A549 (cell line): ENCODE data around the gene UMODL1. TPM values are rescaled to one million over a fixed set of nuclear protein-coding genes. Genes with fewer than 3 reads are reported as not detected.

Experiments used
- ATAC-seq, 2 experiments: fragments of 200-7000 bp in 1 of 2; fragments of >200 bp in 1 of 2; cut with Nextera tagmentation in 1 of 2; cut with Tn5 transposase in 1 of 2; 3 replicates each; pipeline versions ENCODE4 v1.8.0 to v1.9.1; 2018 to 2020; ENCODE audit warnings: mild to moderate bottlenecking in 1 of 2, moderate library complexity in 1 of 2
- CTCF ChIA-PET: fragments of 300-600 bp; sonication (Branson Sonifier 250); formaldehyde crosslinking; extraction: SDS; loops from one replicate; lab custom pipeline; 2021; ENCODE audit warnings: antibody characterized with exemption, inconsistent platforms; lab: Yijun Ruan, JAX
- POLR2A ChIA-PET: fragments of 350-600 bp; formaldehyde crosslinking; extraction: SDS; loops from one replicate; lab custom pipeline; 2021; ENCODE audit warnings: antibody characterized with exemption, inconsistent platforms; lab: Yijun Ruan, JAX
- DNase-seq, 2 experiments: peaks; one replicate each; pipeline versions ENCODE4 v3.0.0 to v3.0.0-alpha.2; 2011 to 2016; ENCODE audit warnings: low read depth in 1 of 2, low spot score in 1 of 2
- FAIRE-seq: peaks from 2 replicates; lab custom pipeline; 2011; peaks lifted over from hg19 to GRCh38; lab: Jason Lieb, UNC
- H3K27ac ChIP-seq, 2 experiments: fragments of >200 bp; sonication (Bioruptor Twin); formaldehyde crosslinking; 3 replicates each; pipeline ENCODE4 v1.5.1; 2016 to 2017
- H3K4me1 ChIP-seq: fragments of >200 bp; sonication (Bioruptor Twin); formaldehyde crosslinking; 3 replicates; pipeline ENCODE4 v1.6.1; 2016
- H3K4me2 ChIP-seq: fragments of >200 bp; sonication (Bioruptor Twin); formaldehyde crosslinking; 3 replicates; pipeline ENCODE4 v1.6.1; 2016
- H3K4me3 ChIP-seq: fragments of >200 bp; sonication (Bioruptor Twin); formaldehyde crosslinking; 3 replicates; pipeline ENCODE4 v1.5.1; 2016
- H3K9me3 ChIP-seq: fragments of >200 bp; sonication (Bioruptor Twin); formaldehyde crosslinking; 3 replicates; pipeline ENCODE4 v1.6.1; 2016
- CBX8 ChIP-seq: fragments of 200-600 bp; sonication (generic); IDR thresholded peaks from 2 replicates; pipeline ENCODE4 v1.6.1; 2016
- CTCF ChIP-seq: fragments of >200 bp; sonication (Bioruptor Twin); formaldehyde crosslinking; IDR thresholded peaks from 3 replicates; pipeline ENCODE4 v1.5.1; 2016
- EHF ChIP-seq: fragments of 250-450 bp; sonication (Bioruptor Pico); IDR thresholded peaks from 2 replicates; pipeline ENCODE4 v1.5.0; 2020; ENCODE audit warnings: mild to moderate bottlenecking
- FOSB ChIP-seq: fragments of 250-450 bp; sonication (Bioruptor Pico); IDR thresholded peaks from 2 replicates; pipeline ENCODE4 v1.5.0; 2020; ENCODE audit warnings: mild to moderate bottlenecking, moderate library complexity
- FOSL2 ChIP-seq, 2 experiments: fragments of 450-650 bp in 1 of 2; fragments of >200 bp in 1 of 2; sonication (Bioruptor Twin) in 1 of 2; formaldehyde crosslinking; IDR thresholded peaks; 2 replicates each; pipeline versions ENCODE4 v1.5.0 to v1.6.1; 2016 to 2020; ENCODE audit warnings: mild to moderate bottlenecking in 1 of 2, moderate library complexity in 1 of 2
- HMGXB4 ChIP-seq: fragments of 250-450 bp; sonication (Bioruptor Pico); IDR thresholded peaks from 2 replicates; pipeline ENCODE4 v1.5.0; 2021; ENCODE audit warnings: mild to moderate bottlenecking, moderate library complexity, borderline replicate concordance
- JUNB ChIP-seq: fragments of >200 bp; sonication (Bioruptor Twin); formaldehyde crosslinking; IDR thresholded peaks from 2 replicates; pipeline ENCODE4 v1.6.1; 2016
- KDM1A ChIP-seq: fragments of 200-600 bp; sonication (generic); IDR thresholded peaks from 2 replicates; pipeline ENCODE4 v1.6.1; 2016; ENCODE audit warnings: low read depth, mild to moderate bottlenecking
- KDM5A ChIP-seq: fragments of 200-600 bp; sonication (generic); IDR thresholded peaks from 2 replicates; pipeline ENCODE4 v1.6.1; 2016; ENCODE audit warnings: antibody characterized with exemption, mild to moderate bottlenecking
- RAD21 ChIP-seq, 2 experiments: fragments of >200 bp in 1 of 2; sonication (Bioruptor Twin) in 1 of 2; formaldehyde crosslinking in 1 of 2; IDR thresholded peaks in 1 of 2; conservative IDR thresholded peaks in 1 of 2; 2 replicates in 1 of 2; 3 replicates in 1 of 2; pipeline ENCODE4 v1.6.1; 2012 to 2018; ENCODE audit warnings: inconsistent platforms in 1 of 2
- RFX5 ChIP-seq: fragments of 450-650 bp; IDR thresholded peaks from 2 replicates; pipeline ENCODE4 v1.7.1; 2014; ENCODE audit warnings: antibody characterized with exemption, mild to moderate bottlenecking, moderate library complexity
- RNF2 ChIP-seq: fragments of 200-600 bp; sonication (generic); IDR thresholded peaks from 2 replicates; pipeline ENCODE4 v1.6.1; 2016; ENCODE audit warnings: low read depth, mild to moderate bottlenecking, antibody characterized with exemption, moderate library complexity, borderline replicate concordance
- TP53 ChIP-seq: fragments of 250-450 bp; sonication (Bioruptor Pico); IDR thresholded peaks from 2 replicates; pipeline ENCODE4 v1.5.0; 2021; ENCODE audit warnings: mild to moderate bottlenecking, moderate library complexity
- ZFP36 ChIP-seq: fragments of 450-650 bp; IDR thresholded peaks from 2 replicates; pipeline ENCODE4 v1.6.1; 2014; ENCODE audit warnings: borderline replicate concordance; ENCODE audit not compliant: partially characterized antibody
- WGBS: methylation state at CpG from one replicate; pipeline ENCODE4 v1.1.6; 2017; ENCODE audit errors: missing lambda C conversion rate; 5-methylcytosine and 5-hydroxymethylcytosine counted together
- polyA plus RNA-seq, 4 experiments: library from polyadenylated mRNA; depleted of rRNA in 3 of 4; stranded (reverse); fragments of >200 nt; fragmentation: RNase III in 1 of 4; extraction: RNeasy Plus Mini Kit Qiagen cat#74134 plus additional on column Dnase treatment in 1 of 4; gene quantifications; 2 replicates in 3 of 4; 3 replicates in 1 of 4; pipeline ENCODE4 v1.2.3, GENCODE V29; 2011 to 2017
- TF ChIP-seq, protein P1 (sequence below): IDR thresholded peaks from 2 replicates; pipeline ENCODE4 v1.6.1; 2012
- TF ChIP-seq, protein P2 (sequence below): IDR thresholded peaks from 2 replicates; pipeline ENCODE4 v1.6.1; 2012; ENCODE audit warnings: low read depth, borderline replicate concordance
- TF ChIP-seq, protein P3 (sequence below): fragments of 450-650 bp; IDR thresholded peaks from 2 replicates; pipeline ENCODE4 v1.6.1; 2014; ENCODE audit warnings: antibody characterized with exemption

UMODL1 gene
- polyA plus RNA-seq, 2 of the 4 experiments (the other 2 are of a cell fraction), result not detected

DNA sequence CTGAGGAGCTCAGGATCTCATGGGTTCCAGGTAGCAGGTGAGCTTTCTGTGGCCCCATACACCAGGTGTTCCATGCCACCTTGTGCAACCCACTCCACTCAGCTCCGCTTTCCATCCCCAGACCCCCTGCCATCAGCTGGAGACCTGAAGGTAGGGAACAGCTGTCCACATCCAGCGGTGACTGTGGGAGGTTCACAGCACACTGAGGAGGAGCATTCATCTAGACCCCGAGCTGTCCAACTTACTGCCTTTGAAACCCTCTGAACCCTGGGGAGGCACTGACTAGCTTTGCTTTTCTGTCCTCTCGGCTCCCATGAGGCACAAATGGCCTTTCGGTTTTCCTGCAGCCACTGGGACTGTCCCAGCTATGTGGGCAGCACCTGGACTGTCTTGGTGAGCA, 119.9 kb downstream of the UMODL1 start:
- Histone ChIP-seq H3K9me3 (no peaks in the 10 kb centered on the region), H3K27ac (no peak overlapping the region), H3K4me3 (no peak overlapping the region), H3K4me1 (peaks cover 7% of the 10 kb centered on the region; the same call in 1 of the 3 replicates), H3K4me2 (no peak overlapping the region)
- whole genome bisulfite sequencing, result 67% methylated on average over 5 of the region's 5 CpGs
- ChIA-PET CTCF (interaction anchor here (0.9 kb wide), 1 partner anchor 45 kb away, joined by 4 read pairs; no protein-coding TSS in a partner anchor), POLR2A (interaction anchor here (1.1 kb wide), 1 partner anchor 48 kb away, joined by 3 read pairs; no protein-coding TSS in a partner anchor)
- FAIRE-seq (no peak), ATAC-seq (no peak), DNase-seq (no peak)
- TF ChIP-seq RFX5, result no peak
- no peak for TF ChIP-seq CTCF
- TF ChIP-seq KDM1A, result no peak
- no peak for TF ChIP-seq FOSB (CRISPR knock-in tag)
- TF ChIP-seq, protein P1, sequence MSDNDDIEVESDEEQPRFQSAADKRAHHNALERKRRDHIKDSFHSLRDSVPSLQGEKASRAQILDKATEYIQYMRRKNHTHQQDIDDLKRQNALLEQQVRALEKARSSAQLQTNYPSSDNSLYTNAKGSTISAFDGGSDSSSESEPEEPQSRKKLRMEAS, result no peak
- TF ChIP-seq, protein P2, sequence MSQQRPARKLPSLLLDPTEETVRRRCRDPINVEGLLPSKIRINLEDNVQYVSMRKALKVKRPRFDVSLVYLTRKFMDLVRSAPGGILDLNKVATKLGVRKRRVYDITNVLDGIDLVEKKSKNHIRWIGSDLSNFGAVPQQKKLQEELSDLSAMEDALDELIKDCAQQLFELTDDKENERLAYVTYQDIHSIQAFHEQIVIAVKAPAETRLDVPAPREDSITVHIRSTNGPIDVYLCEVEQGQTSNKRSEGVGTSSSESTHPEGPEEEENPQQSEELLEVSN, result no peak

DNA sequence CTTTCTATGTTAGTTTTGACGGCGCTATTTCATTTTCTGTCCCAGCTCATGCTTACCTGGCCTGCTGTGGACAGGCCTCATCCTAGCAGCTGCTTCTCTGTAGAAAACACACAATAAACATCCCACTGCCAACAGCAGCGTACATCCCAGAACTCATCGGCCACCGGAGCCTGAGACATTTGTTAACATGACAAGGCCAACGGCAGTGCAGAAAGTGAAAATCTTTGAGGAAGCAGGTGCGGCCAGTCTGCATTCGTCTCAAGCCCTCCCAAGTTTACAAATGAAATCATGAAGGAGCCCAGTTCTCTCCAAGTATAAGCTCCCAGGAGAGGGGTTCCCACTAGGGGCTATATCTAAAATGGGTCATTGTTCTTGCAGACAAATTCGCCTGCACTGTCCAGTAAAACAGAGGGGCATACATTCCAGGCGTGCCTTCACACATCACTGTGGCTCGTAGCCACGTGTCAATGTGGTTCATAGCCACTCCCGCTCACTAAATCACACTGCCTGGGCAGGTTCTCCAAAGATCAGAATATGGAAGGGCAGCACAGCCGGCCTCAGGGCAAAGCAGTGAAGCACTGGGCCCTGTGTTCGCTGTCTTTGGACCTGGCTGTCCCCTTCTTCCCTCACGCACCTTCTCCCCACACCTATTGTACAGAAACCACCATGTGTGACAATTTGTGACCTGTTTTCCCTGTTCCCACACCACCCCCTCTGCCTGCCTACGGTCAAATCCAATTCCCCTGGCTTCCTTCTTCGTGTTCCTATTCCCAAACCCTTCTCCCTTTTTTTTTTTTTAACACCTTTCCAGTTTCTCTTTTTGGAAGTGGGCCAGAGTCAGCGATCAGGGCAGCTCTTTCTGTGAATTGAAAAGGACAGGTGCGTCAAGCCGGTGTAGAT, 120.8 kb downstream of the UMODL1 start:
- Histone ChIP-seq H3K4me3 (no peak overlapping the region), H3K9me3 (no peaks in the 10 kb centered on the region), H3K4me1 (peaks cover 7% of the 10 kb centered on the region; the same call in 1 of the 3 replicates), H3K27ac (no peak overlapping the region), H3K4me2 (no peak overlapping the region)
- ChIA-PET CTCF (interaction anchor here (0.9 to 2.0 kb wide), 5 partner anchors 39 to 237 kb away, joined by 3 to 4 read pairs (median 4); no protein-coding TSS in a partner anchor), POLR2A (no interaction called here)
- WGBS, result 71% methylated on average over 18 of the region's 21 CpGs
- no peak for DNase-seq
- no peak for ATAC-seq
- FAIRE-seq, result no peak
- TF ChIP-seq TP53 (CRISPR knock-in tag), result no peak
- no peak for TF ChIP-seq RAD21 (conservative IDR thresholded peaks at IDR 0.05 in 1 of 2, IDR thresholded peaks at IDR 0.05 in 1 of 2)
- no peak for TF ChIP-seq EHF (CRISPR knock-in tag)
- TF ChIP-seq ZFP36, result no peak
- TF ChIP-seq JUNB, result no peak
- TF ChIP-seq FOSL2 (IDR thresholded peaks at IDR 0.05), result no peak
- no peak for TF ChIP-seq FOSL2 (CRISPR knock-in tag; IDR thresholded peaks at IDR 0.05)
- TF ChIP-seq RNF2, result no peak
- TF ChIP-seq CBX8, result no peak
- TF ChIP-seq KDM5A, result no peak
- TF ChIP-seq, protein P3, sequence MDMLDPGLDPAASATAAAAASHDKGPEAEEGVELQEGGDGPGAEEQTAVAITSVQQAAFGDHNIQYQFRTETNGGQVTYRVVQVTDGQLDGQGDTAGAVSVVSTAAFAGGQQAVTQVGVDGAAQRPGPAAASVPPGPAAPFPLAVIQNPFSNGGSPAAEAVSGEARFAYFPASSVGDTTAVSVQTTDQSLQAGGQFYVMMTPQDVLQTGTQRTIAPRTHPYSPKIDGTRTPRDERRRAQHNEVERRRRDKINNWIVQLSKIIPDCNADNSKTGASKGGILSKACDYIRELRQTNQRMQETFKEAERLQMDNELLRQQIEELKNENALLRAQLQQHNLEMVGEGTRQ, result no peak
- TF ChIP-seq HMGXB4 (CRISPR knock-in tag), result no peak

Other genes starting within 250 kb of the UMODL1 start
- 6.1 and 7.6 TPM in 2 replicates for gene PRDM15, start 192.0 kb upstream of the UMODL1 start, polyA plus RNA-seq (2011; rRNA removed)
- gene PRDM15, start 192.0 kb upstream of the UMODL1 start, polyA plus RNA-seq (2017; fragmentation: RNase III; extraction: RNeasy Plus Mini Kit Qiagen cat#74134 plus additional on column Dnase treatment), result 4.3 to 4.6 TPM (median 4.5 TPM) in 3 replicates
- gene C2CD2, start 117.3 kb upstream of the UMODL1 start, polyA plus RNA-seq (2011; rRNA removed), result 13.5 and 17.4 TPM in 2 replicates
- 6.9 to 7.1 TPM (median 7.0 TPM) in 3 replicates for gene C2CD2, start 117.3 kb upstream of the UMODL1 start, polyA plus RNA-seq (2017; fragmentation: RNase III; extraction: RNeasy Plus Mini Kit Qiagen cat#74134 plus additional on column Dnase treatment)
- 12.4 and 13.1 TPM in 2 replicates for gene ZBTB21, start 61.0 kb upstream of the UMODL1 start, polyA plus RNA-seq (2011; rRNA removed)
- 5.4 to 5.7 TPM (median 5.4 TPM) in 3 replicates for gene ZBTB21, start 61.0 kb upstream of the UMODL1 start, polyA plus RNA-seq (2017; fragmentation: RNase III; extraction: RNeasy Plus Mini Kit Qiagen cat#74134 plus additional on column Dnase treatment)
- 5.1 and 6.8 TPM in 2 replicates for gene ABCG1, start 147.8 kb downstream of the UMODL1 start, polyA plus RNA-seq (2011; rRNA removed)
- gene ABCG1, start 147.8 kb downstream of the UMODL1 start, polyA plus RNA-seq (2017; fragmentation: RNase III; extraction: RNeasy Plus Mini Kit Qiagen cat#74134 plus additional on column Dnase treatment), result 0.51 to 2.6 TPM (median 2.3 TPM) in 3 replicates
- gene TFF3, start 244.1 kb downstream of the UMODL1 start, polyA plus RNA-seq (2011; rRNA removed), result 0.33 and 0.43 TPM in 2 replicates
- not detected in 3 replicates for gene TFF3, start 244.1 kb downstream of the UMODL1 start, polyA plus RNA-seq (2017; fragmentation: RNase III; extraction: RNeasy Plus Mini Kit Qiagen cat#74134 plus additional on column Dnase treatment)